ENCODE measurements around the gene GBX1.

DNA sequence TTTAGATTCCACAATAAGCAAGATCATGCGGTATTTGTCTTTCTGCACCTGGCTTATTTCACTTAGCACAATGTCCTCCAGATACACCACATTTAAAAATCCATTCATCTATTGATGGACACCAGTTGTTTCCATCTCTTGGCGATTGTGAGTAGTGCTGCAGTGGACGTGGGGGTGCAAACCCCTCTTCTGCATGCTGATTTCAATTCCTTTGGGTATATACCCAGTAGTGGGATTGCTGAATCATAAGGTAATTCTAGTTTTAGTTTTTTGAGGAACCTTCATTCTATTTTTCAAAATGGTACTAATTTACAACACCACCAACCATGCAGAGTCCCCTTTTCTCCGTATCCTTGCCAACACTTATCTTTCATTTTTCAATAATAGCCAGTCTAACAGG, 21.5 kb upstream of the GBX1 start:
- TF ChIP-seq, protein P1, sequence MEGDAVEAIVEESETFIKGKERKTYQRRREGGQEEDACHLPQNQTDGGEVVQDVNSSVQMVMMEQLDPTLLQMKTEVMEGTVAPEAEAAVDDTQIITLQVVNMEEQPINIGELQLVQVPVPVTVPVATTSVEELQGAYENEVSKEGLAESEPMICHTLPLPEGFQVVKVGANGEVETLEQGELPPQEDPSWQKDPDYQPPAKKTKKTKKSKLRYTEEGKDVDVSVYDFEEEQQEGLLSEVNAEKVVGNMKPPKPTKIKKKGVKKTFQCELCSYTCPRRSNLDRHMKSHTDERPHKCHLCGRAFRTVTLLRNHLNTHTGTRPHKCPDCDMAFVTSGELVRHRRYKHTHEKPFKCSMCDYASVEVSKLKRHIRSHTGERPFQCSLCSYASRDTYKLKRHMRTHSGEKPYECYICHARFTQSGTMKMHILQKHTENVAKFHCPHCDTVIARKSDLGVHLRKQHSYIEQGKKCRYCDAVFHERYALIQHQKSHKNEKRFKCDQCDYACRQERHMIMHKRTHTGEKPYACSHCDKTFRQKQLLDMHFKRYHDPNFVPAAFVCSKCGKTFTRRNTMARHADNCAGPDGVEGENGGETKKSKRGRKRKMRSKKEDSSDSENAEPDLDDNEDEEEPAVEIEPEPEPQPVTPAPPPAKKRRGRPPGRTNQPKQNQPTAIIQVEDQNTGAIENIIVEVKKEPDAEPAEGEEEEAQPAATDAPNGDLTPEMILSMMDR (optimal IDR thresholded peaks at IDR 0.05 in 1 of 3, IDR thresholded peaks at IDR 0.05 in 1 of 3, conservative IDR thresholded peaks at IDR 0.05 in 1 of 3; ENCODE audit: extremely low read depth in 1 of 3, insufficient read depth in 2 of 3, low read length in 3 of 3) = no peak
- TF ChIP-seq EZH2 (IDR thresholded peaks at IDR 0.05; ENCODE audit: low read length) = no peak
